Loucy (cell line): ENCODE data around the gene LOXHD1.

Source experiments
- H2AFZ ChIP-seq: fragments of 200-600 bp; sonication (generic); 2 replicates; pipeline ENCODE4 v1.6.0; 2016; ENCODE audit warnings: antibody characterized with exemption, mild to moderate bottlenecking, low read length, moderate library complexity
- H3F3A ChIP-seq: fragments of 200-600 bp; 2 replicates; pipeline ENCODE4 v1.6.0; 2016; ENCODE audit warnings: antibody characterized with exemption, low read depth, mild to moderate bottlenecking
- H3K27me3 ChIP-seq: fragments of 200-600 bp; sonication (generic); 2 replicates; pipeline ENCODE4 v1.6.1; 2014; ENCODE audit warnings: low read length, mild to moderate bottlenecking; ENCODE audit not compliant: insufficient read depth, poor library complexity, severe bottlenecking
- H3K36me3 ChIP-seq: fragments of 200-600 bp; sonication (generic); 2 replicates; pipeline ENCODE4 v1.6.1; 2016; ENCODE audit warnings: low read length; ENCODE audit not compliant: insufficient read depth
- H3K4me1 ChIP-seq: fragments of 200-600 bp; sonication (generic); 2 replicates; pipeline ENCODE4 v1.5.1; 2014; ENCODE audit warnings: low read length, mild to moderate bottlenecking; ENCODE audit not compliant: insufficient read depth, poor library complexity, severe bottlenecking
- H3K4me2 ChIP-seq: fragments of 200-600 bp; sonication (generic); 2 replicates; pipeline ENCODE4 v1.6.0; 2014; ENCODE audit warnings: antibody characterized with exemption, low read length, low read depth, mild to moderate bottlenecking; ENCODE audit not compliant: poor library complexity, severe bottlenecking
- H3K4me3 ChIP-seq: fragments of 200-600 bp; sonication (generic); 2 replicates; pipeline ENCODE4 v1.5.1; 2014; ENCODE audit warnings: low read length, mild to moderate bottlenecking, mixed read lengths; ENCODE audit not compliant: poor library complexity, severe bottlenecking
- H3K79me2 ChIP-seq: fragments of 200-600 bp; sonication (generic); 2 replicates; pipeline ENCODE4 v1.6.1; 2014; ENCODE audit warnings: low read length; ENCODE audit not compliant: insufficient read depth
- H3K9ac ChIP-seq: fragments of 200-600 bp; sonication (generic); 2 replicates; pipeline ENCODE4 v1.6.0; 2014; ENCODE audit warnings: mild to moderate bottlenecking, low read depth, low read length, moderate library complexity; ENCODE audit not compliant: poor library complexity, severe bottlenecking
- H3K9me2 ChIP-seq: fragments of 200-600 bp; sonication (generic); replicated peaks from 2 replicates; pipeline ENCODE4 v1.6.1; 2016; ENCODE audit warnings: low read depth, low read length, mixed read lengths
- H3K9me3 ChIP-seq: fragments of 200-600 bp; sonication (generic); 2 replicates; pipeline ENCODE4 v1.6.1; 2014; ENCODE audit warnings: mild to moderate bottlenecking, antibody characterized with exemption, low read length, low read depth; ENCODE audit not compliant: insufficient read depth
- H4K20me1 ChIP-seq: fragments of 200-600 bp; sonication (generic); 2 replicates; pipeline ENCODE4 v1.6.0; 2014; ENCODE audit warnings: antibody characterized with exemption, low read length, mild to moderate bottlenecking; ENCODE audit not compliant: insufficient read depth, poor library complexity, severe bottlenecking
- EZH2phosphoT487 ChIP-seq: fragments of 200-600 bp; IDR thresholded peaks from 2 replicates; pipeline ENCODE4 v1.6.1; 2018; ENCODE audit warnings: antibody characterized with exemption, mild to moderate bottlenecking, moderate library complexity, borderline replicate concordance
- TF ChIP-seq, protein P1 (sequence below): fragments of 200-600 bp; sonication (generic); conservative IDR thresholded peaks from 2 replicates; pipeline ENCODE4 v1.5.1; 2014; ENCODE audit warnings: mild to moderate bottlenecking, antibody characterized with exemption, low read length

Gene LOXHD1

DNA sequence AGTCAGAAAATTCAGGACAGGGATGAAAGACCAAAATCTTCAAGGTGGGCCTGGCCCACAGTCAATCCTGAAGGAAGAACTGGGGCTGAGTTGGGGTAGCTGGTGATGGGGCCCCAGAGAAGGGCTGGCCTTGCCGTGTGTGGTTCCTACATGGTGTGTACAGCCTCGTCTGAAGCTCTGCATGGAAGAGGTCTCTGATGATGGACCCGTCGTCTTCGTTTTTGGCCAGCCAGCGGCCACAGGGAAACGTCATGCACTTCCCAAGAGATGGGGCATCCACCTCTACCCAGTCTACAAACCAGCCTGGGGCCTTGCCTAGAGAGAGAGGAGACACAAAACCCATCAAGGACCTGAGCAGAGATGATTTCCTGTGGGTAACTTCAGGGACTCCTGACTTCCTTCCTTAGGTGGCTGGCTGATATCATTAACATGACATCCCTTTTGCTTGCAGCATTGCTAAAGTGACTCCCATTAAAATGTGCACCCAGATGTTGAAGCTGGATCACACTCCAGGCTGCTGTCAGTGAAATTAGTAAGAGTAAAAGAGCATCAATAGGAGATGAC is 115.3 kb downstream of the LOXHD1 start:
- TF ChIP-seq, protein P1, sequence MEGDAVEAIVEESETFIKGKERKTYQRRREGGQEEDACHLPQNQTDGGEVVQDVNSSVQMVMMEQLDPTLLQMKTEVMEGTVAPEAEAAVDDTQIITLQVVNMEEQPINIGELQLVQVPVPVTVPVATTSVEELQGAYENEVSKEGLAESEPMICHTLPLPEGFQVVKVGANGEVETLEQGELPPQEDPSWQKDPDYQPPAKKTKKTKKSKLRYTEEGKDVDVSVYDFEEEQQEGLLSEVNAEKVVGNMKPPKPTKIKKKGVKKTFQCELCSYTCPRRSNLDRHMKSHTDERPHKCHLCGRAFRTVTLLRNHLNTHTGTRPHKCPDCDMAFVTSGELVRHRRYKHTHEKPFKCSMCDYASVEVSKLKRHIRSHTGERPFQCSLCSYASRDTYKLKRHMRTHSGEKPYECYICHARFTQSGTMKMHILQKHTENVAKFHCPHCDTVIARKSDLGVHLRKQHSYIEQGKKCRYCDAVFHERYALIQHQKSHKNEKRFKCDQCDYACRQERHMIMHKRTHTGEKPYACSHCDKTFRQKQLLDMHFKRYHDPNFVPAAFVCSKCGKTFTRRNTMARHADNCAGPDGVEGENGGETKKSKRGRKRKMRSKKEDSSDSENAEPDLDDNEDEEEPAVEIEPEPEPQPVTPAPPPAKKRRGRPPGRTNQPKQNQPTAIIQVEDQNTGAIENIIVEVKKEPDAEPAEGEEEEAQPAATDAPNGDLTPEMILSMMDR = no peak
- TF ChIP-seq EZH2phosphoT487 = no peak
- Histone ChIP-seq H3K4me2 (no peak overlapping the region), H4K20me1 (no peaks in the 10 kb centered on the region), H3K4me3 (no peak overlapping the region), H3K79me2 (no peaks in the 10 kb centered on the region), H3K27me3 (no peaks in the 10 kb centered on the region), H3K9me2 (no peaks in the 10 kb centered on the region), H3K9me3 (no peaks in the 10 kb centered on the region; the same call in 1 of the 2 replicates), H3K4me1 (no peaks in the 10 kb centered on the region), H3K36me3 (no peaks in the 10 kb centered on the region), H3K9ac (no peak overlapping the region), H2AFZ (no peak overlapping the region), H3F3A (no peaks in the 10 kb centered on the region)

DNA sequence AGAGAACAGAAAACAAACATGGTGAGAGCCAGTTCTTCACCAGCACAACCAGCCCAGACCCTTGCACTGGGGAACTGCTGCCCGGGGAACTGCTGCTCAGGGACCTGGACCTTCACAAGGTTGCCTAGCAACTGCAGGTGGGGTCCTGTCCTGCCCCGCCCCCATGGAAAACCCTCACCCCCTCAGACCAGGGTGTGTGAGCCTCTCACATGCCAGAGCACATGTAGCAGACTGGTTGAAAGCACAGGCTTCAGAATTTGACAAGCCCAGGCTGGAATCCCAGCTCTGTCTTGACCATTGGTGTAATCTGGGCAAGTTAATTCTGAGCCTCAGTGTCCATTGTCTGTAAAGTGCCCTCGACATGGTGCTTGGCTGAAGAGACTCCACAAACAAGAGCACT is 118.6 kb downstream of the LOXHD1 start:
- Histone ChIP-seq H3K27me3 (no peaks in the 10 kb centered on the region), H3K4me3 (no peak overlapping the region), H4K20me1 (no peaks in the 10 kb centered on the region), H3K9me2 (no peaks in the 10 kb centered on the region), H3K9ac (no peak overlapping the region), H3F3A (no peaks in the 10 kb centered on the region), H3K9me3 (no peaks in the 10 kb centered on the region; the same call in 1 of the 2 replicates), H3K79me2 (no peaks in the 10 kb centered on the region), H3K4me2 (no peak overlapping the region), H3K36me3 (no peaks in the 10 kb centered on the region), H3K4me1 (no peaks in the 10 kb centered on the region), H2AFZ (no peak overlapping the region)
- TF ChIP-seq, protein P1 = no peak
- TF ChIP-seq EZH2phosphoT487 = no peak

DNA sequence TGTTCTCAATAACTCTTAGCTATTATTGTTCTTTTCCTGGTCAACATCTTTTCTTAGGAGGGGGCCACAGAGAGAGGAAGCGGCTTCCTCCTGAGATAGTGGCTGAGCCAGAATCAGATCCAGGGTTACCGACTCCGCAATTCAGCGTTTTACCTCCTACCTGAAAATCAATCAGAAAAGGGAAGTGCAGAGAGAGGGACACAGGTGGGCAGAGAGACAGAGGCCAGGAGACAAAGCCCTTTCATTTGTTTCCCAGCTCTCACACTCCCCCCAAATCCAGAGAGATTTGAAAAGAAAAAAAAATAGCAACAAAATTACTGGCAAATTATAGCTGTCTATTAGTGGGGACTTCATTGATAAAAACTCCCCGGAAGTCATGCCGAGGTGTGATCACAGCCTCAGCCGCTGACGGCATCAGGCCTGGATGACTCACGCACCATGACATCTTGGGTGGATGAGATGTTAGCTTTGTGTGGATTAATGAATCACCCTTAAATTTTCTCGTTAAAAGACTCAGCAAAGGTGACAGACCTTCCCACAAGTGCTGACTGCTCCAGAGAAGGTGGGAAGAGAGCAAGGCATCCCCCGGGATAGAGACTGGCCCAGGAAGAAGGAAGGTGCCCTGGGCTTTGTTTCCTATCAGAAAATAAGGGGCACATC is 120.7 kb downstream of the LOXHD1 start:
- Histone ChIP-seq H4K20me1 (no peaks in the 10 kb centered on the region), H3K4me1 (no peaks in the 10 kb centered on the region), H3K4me2 (no peak overlapping the region), H3K36me3 (no peaks in the 10 kb centered on the region), H2AFZ (no peak overlapping the region), H3K9ac (no peak overlapping the region), H3F3A (no peaks in the 10 kb centered on the region), H3K9me2 (no peaks in the 10 kb centered on the region), H3K4me3 (no peak overlapping the region), H3K79me2 (no peaks in the 10 kb centered on the region), H3K27me3 (no peaks in the 10 kb centered on the region), H3K9me3 (no peaks in the 10 kb centered on the region; the same call in 1 of the 2 replicates)
- no peak for TF ChIP-seq EZH2phosphoT487
- TF ChIP-seq, protein P1 = no peak
